ENCODE data around the gene RPA3.

Gene RPA3

DNA sequence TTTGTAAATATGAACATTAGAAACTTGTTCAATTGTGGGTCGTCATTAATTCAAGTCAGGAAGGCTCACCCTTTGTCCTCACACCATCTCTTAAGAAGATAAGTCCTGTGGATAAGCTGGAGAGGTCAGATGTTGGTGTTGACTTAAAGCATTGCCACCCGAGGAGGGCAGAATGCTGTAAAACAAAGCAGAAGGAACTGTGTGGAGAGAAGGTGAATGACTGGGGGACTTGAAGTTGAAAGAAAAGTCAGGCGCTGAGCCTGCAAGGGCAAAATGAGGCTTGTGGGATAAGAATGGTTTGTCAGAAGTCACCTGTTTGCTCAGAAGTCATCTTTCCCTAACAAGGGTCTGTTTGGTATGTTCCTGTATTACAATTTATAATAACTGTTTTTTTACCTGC is 9.1 kb downstream of the RPA3 start:
- Histone ChIP-seq H3K4me1 (ENCODE audit: control extremely low read depth in 1 of 4, control insufficient read depth in 4 of 4, insufficient read depth in 4 of 4, low read length in 3 of 4) (peaks cover 0 to 2% (median under 1%) of the 10 kb centered on the region in 4 experiments), H3K36me3 (ENCODE audit: control insufficient read depth in 4 of 4, insufficient read depth in 4 of 4, low read length in 3 of 4) (no peaks in the 10 kb centered on the region), H3K27ac (ENCODE audit: insufficient read depth in 1 of 2, low read depth in 1 of 2, low read length in 2 of 2, poor library complexity in 1 of 2, severe bottlenecking in 2 of 2) (no peak overlapping the region), H3K4me3 (ENCODE audit: control insufficient read depth in 1 of 7, extremely low read depth in 1 of 7, insufficient read depth in 4 of 7, low read depth in 2 of 7, low read length in 6 of 7) (no peak overlapping the region), H3K9me3 (ENCODE audit: control extremely low read depth in 1 of 5, control insufficient read depth in 4 of 5, insufficient read depth in 2 of 5, low read depth in 1 of 5, low read length in 4 of 5) (no peaks in the 10 kb centered on the region), H3K27me3 (replicated peaks in 2 of 5; ENCODE audit: control insufficient read depth in 4 of 5, insufficient read depth in 5 of 5, low read length in 4 of 5) (no peaks in the 10 kb centered on the region)
- DNase-seq = no peak
- CTCF ChIA-PET = no interaction called here
- POLR2A ChIA-PET = no interaction called here
- 46% methylated on average over 1 of the region's 3 CpGs for WGBS (ENCODE audit: insufficient coverage)

DNA sequence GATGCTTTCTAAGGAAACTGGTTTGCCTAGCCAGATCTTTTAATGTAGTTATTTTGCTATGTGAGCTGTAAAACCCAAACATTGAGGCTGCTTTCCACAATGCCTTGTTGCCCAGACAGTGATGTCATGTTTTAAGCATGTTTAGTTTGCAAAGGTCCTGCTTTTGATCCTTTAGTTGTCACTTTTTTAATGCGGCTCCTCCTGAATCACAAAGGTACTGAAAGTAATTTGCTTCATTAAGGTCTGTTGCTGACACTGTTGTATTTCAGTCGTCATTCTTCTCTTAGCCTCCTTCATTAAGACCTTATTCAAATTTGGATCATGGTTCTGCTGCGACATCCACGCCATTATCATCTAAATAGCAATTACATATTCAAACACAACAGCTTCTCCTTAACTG is 10.6 kb downstream of the RPA3 start:
- Histone ChIP-seq H3K4me3 (ENCODE audit: control insufficient read depth in 1 of 7, extremely low read depth in 1 of 7, insufficient read depth in 4 of 7, low read depth in 2 of 7, low read length in 6 of 7) (no peak overlapping the region), H3K4me1 (ENCODE audit: control extremely low read depth in 1 of 4, control insufficient read depth in 4 of 4, insufficient read depth in 4 of 4, low read length in 3 of 4) (no peaks in the 10 kb centered on the region), H3K27me3 (replicated peaks in 2 of 5; ENCODE audit: control insufficient read depth in 4 of 5, insufficient read depth in 5 of 5, low read length in 4 of 5) (no peaks in the 10 kb centered on the region), H3K36me3 (ENCODE audit: control insufficient read depth in 4 of 4, insufficient read depth in 4 of 4, low read length in 3 of 4) (no peaks in the 10 kb centered on the region), H3K27ac (ENCODE audit: insufficient read depth in 1 of 2, low read depth in 1 of 2, low read length in 2 of 2, poor library complexity in 1 of 2, severe bottlenecking in 2 of 2) (no peak overlapping the region), H3K9me3 (ENCODE audit: control extremely low read depth in 1 of 5, control insufficient read depth in 4 of 5, insufficient read depth in 2 of 5, low read depth in 1 of 5, low read length in 4 of 5) (no peaks in the 10 kb centered on the region)
- CTCF ChIA-PET = interaction anchor here (1.5 kb wide), 1 partner anchor 26 kb away, joined by 4 read pairs; no protein-coding TSS in a partner anchor
- no peak for DNase-seq
- POLR2A ChIA-PET = no interaction called here
- 100% methylated on average over 1 of the region's 4 CpGs for WGBS (ENCODE audit: insufficient coverage)

DNA sequence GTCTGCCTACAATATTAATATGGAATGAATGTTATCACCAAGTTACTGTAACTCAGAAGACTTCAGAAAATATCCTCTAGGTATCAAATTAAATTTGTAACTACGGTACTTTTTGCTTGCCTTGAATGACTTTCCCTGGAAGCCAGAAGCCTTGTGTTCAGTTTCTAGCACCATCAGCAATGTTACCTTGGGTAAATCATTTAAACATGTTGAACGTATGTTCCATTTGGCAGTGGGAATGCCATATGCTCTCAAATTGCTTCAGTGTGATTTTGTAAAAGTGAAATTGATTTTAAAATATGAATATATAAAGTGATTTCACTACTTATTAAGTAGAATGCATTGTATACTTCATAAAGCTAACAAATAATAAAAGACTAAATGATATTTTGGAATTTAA is 11.2 kb downstream of the RPA3 start:
- WGBS (ENCODE audit: insufficient coverage) = 88% methylated on average over 1 of the region's 2 CpGs
- Histone ChIP-seq H3K9me3 (ENCODE audit: control extremely low read depth in 1 of 5, control insufficient read depth in 4 of 5, insufficient read depth in 2 of 5, low read depth in 1 of 5, low read length in 4 of 5) (no peaks in the 10 kb centered on the region), H3K27ac (ENCODE audit: insufficient read depth in 1 of 2, low read depth in 1 of 2, low read length in 2 of 2, poor library complexity in 1 of 2, severe bottlenecking in 2 of 2) (no peak overlapping the region), H3K36me3 (ENCODE audit: control insufficient read depth in 4 of 4, insufficient read depth in 4 of 4, low read length in 3 of 4) (no peaks in the 10 kb centered on the region), H3K4me3 (ENCODE audit: control insufficient read depth in 1 of 7, extremely low read depth in 1 of 7, insufficient read depth in 4 of 7, low read depth in 2 of 7, low read length in 6 of 7) (no peak overlapping the region), H3K27me3 (replicated peaks in 2 of 5; ENCODE audit: control insufficient read depth in 4 of 5, insufficient read depth in 5 of 5, low read length in 4 of 5) (no peaks in the 10 kb centered on the region), H3K4me1 (ENCODE audit: control extremely low read depth in 1 of 4, control insufficient read depth in 4 of 4, insufficient read depth in 4 of 4, low read length in 3 of 4) (no peaks in the 10 kb centered on the region)
- no peak for DNase-seq
- ChIA-PET POLR2A (no interaction called here), CTCF (interaction anchor here (1.5 kb wide), 1 partner anchor 26 kb away, joined by 4 read pairs; no protein-coding TSS in a partner anchor)

DNA sequence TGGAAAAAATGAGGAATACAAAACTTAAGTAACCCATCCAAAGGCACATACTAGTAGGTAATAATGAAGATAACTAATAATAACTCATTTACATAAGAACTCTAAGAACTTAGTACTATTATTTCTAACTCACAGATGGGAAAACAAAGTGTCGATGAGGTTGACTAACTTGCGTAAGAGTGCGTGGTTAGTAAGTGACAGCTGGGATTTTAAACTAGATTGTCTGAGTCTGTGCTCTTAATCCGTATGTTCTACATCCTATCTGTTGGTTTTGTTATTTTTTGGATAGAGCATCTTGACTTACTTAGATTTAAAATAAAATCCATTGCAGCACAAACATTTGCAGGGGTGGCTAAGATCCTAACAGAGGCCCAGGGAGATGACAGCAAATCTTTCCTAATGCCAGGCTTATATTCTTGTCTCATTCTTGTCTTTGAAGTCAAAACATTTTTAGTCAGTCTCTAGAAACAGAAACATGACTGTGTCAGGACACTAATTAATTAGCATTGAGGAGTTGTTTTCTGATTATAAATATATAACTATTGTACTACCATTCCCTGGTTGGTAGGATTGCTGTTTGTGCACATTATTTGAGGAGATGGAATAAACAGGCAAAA is 11.7 kb downstream of the RPA3 start:
- Histone ChIP-seq H3K27me3 (replicated peaks in 2 of 5; ENCODE audit: control insufficient read depth in 4 of 5, insufficient read depth in 5 of 5, low read length in 4 of 5) (no peaks in the 10 kb centered on the region), H3K4me1 (ENCODE audit: control extremely low read depth in 1 of 4, control insufficient read depth in 4 of 4, insufficient read depth in 4 of 4, low read length in 3 of 4) (no peaks in the 10 kb centered on the region), H3K27ac (ENCODE audit: insufficient read depth in 1 of 2, low read depth in 1 of 2, low read length in 2 of 2, poor library complexity in 1 of 2, severe bottlenecking in 2 of 2) (no peak overlapping the region), H3K9me3 (ENCODE audit: control extremely low read depth in 1 of 5, control insufficient read depth in 4 of 5, insufficient read depth in 2 of 5, low read depth in 1 of 5, low read length in 4 of 5) (no peaks in the 10 kb centered on the region), H3K4me3 (ENCODE audit: control insufficient read depth in 1 of 7, extremely low read depth in 1 of 7, insufficient read depth in 4 of 7, low read depth in 2 of 7, low read length in 6 of 7) (no peak overlapping the region), H3K36me3 (ENCODE audit: control insufficient read depth in 4 of 4, insufficient read depth in 4 of 4, low read length in 3 of 4) (no peaks in the 10 kb centered on the region)
- ChIA-PET CTCF (no interaction called here), POLR2A (no interaction called here)
- DNase-seq = peak in 1 of 3 donors; percentile 21
- WGBS (ENCODE audit: insufficient coverage) = 100% methylated on average over 3 of the region's 4 CpGs

DNA sequence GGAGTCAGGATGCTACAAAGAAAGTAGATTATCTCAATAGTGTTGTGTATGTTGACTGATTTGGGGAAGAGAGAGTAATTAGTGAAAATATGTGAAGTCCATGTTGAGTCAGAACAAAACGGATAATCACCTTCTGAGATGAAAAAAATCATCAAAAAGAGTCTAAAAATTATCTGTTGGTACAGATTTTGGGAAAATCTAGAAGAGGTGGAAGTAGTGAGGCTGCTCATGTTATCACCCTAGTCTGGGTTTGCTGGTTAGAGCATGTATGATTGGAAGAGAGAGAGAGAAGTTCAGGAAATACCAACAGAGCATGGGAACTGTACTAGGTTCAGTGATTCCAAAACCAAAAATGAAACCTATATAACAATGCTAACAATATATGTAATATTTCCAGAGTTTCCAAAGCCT is 12.3 kb downstream of the RPA3 start:
- CTCF ChIA-PET = no interaction called here
- H3K4me1 ChIP-seq (ENCODE audit: control extremely low read depth in 1 of 4, control insufficient read depth in 4 of 4, insufficient read depth in 4 of 4, low read length in 3 of 4) = no peaks in the 10 kb centered on the region

DNA sequence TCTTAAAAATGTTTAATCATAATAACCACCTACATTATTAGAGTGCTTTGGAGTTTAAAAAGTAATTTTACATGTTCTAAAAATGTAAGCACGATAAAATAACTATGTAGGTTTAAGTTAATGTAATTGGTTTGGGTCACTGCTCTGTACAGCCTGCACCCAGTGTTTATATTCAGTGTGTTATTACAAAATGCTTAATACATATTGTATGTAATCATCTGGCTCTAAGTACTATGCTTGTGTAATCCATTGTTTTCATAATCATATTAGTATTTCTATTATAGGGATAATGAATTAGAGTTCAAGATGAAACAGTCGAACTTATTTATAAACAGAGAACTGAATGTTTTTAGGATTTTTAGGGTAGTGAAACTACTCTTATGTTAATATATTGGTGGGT is 13.1 kb downstream of the RPA3 start:
- Histone ChIP-seq H3K27me3 (replicated peaks in 2 of 5; ENCODE audit: control insufficient read depth in 4 of 5, insufficient read depth in 5 of 5, low read length in 4 of 5) (no peaks in the 10 kb centered on the region), H3K4me1 (ENCODE audit: control extremely low read depth in 1 of 4, control insufficient read depth in 4 of 4, insufficient read depth in 4 of 4, low read length in 3 of 4) (no peaks in the 10 kb centered on the region), H3K9me3 (ENCODE audit: control extremely low read depth in 1 of 5, control insufficient read depth in 4 of 5, insufficient read depth in 2 of 5, low read depth in 1 of 5, low read length in 4 of 5) (no peaks in the 10 kb centered on the region), H3K27ac (ENCODE audit: insufficient read depth in 1 of 2, low read depth in 1 of 2, low read length in 2 of 2, poor library complexity in 1 of 2, severe bottlenecking in 2 of 2) (no peak overlapping the region), H3K4me3 (ENCODE audit: control insufficient read depth in 1 of 7, extremely low read depth in 1 of 7, insufficient read depth in 4 of 7, low read depth in 2 of 7, low read length in 6 of 7) (no peak overlapping the region), H3K36me3 (ENCODE audit: control insufficient read depth in 4 of 4, insufficient read depth in 4 of 4, low read length in 3 of 4) (no peaks in the 10 kb centered on the region)
- CTCF ChIA-PET = no interaction called here
- POLR2A ChIA-PET = no interaction called here
- no CpG with 5 or more reads among the region's 2 CpGs for WGBS (ENCODE audit: insufficient coverage)
- DNase-seq = no peak

More for the DNA sequence above, 12.3 kb downstream of the RPA3 start:
- Histone ChIP-seq H3K27me3 (replicated peaks in 2 of 5; ENCODE audit: control insufficient read depth in 4 of 5, insufficient read depth in 5 of 5, low read length in 4 of 5) (no peaks in the 10 kb centered on the region), H3K9me3 (ENCODE audit: control extremely low read depth in 1 of 5, control insufficient read depth in 4 of 5, insufficient read depth in 2 of 5, low read depth in 1 of 5, low read length in 4 of 5) (no peaks in the 10 kb centered on the region), H3K4me3 (ENCODE audit: control insufficient read depth in 1 of 7, extremely low read depth in 1 of 7, insufficient read depth in 4 of 7, low read depth in 2 of 7, low read length in 6 of 7) (no peak overlapping the region), H3K36me3 (ENCODE audit: control insufficient read depth in 4 of 4, insufficient read depth in 4 of 4, low read length in 3 of 4) (no peaks in the 10 kb centered on the region), H3K27ac (ENCODE audit: insufficient read depth in 1 of 2, low read depth in 1 of 2, low read length in 2 of 2, poor library complexity in 1 of 2, severe bottlenecking in 2 of 2) (no peak overlapping the region)
- POLR2A ChIA-PET = no interaction called here
- no peak for DNase-seq
- 100% methylated on average over 1 of the region's 1 CpG for WGBS (ENCODE audit: insufficient coverage)

DNA sequence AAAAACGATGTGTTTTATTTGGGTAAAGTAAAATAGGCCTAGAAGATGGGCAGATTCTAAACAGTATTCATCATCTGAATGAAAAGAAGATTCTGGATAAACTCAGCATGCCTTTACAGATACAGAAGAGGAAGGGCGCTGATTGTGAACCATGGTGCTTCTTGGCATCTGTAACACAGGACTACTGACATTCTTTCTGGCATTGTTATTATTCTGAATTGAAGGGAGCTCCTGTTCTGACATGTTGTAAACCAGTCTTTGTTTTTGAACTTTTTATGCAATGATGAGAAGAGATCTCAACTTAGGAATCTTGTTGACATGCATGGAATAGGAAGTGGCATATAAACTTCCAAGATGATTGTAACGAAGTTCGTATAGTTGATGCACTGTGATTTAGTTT is 13.5 kb downstream of the RPA3 start:
- no peaks in the 10 kb centered on the region for H3K9me3 ChIP-seq (ENCODE audit: control extremely low read depth in 1 of 5, control insufficient read depth in 4 of 5, insufficient read depth in 2 of 5, low read depth in 1 of 5, low read length in 4 of 5)
- H3K4me3 ChIP-seq (ENCODE audit: control insufficient read depth in 1 of 7, extremely low read depth in 1 of 7, insufficient read depth in 4 of 7, low read depth in 2 of 7, low read length in 6 of 7) = no peak overlapping the region
- 92% methylated on average over 2 of the region's 4 CpGs for WGBS (ENCODE audit: insufficient coverage)
- H3K4me1 ChIP-seq (ENCODE audit: control extremely low read depth in 1 of 4, control insufficient read depth in 4 of 4, insufficient read depth in 4 of 4, low read length in 3 of 4) = no peaks in the 10 kb centered on the region
- POLR2A ChIA-PET = no interaction called here
- H3K27ac ChIP-seq (ENCODE audit: insufficient read depth in 1 of 2, low read depth in 1 of 2, low read length in 2 of 2, poor library complexity in 1 of 2, severe bottlenecking in 2 of 2) = no peak overlapping the region
- DNase-seq = no peak
- H3K36me3 ChIP-seq (ENCODE audit: control insufficient read depth in 4 of 4, insufficient read depth in 4 of 4, low read length in 3 of 4) = no peaks in the 10 kb centered on the region
- CTCF ChIA-PET = no interaction called here
- H3K27me3 ChIP-seq (replicated peaks in 2 of 5; ENCODE audit: control insufficient read depth in 4 of 5, insufficient read depth in 5 of 5, low read length in 4 of 5) = no peaks in the 10 kb centered on the region
